ENCODE results near the gene STBD1. TPM values are rescaled to one million over a fixed set of nuclear protein-coding genes. Genes with fewer than 3 reads are reported as not detected.

Gene STBD1
- total RNA-seq, 3 donors from 2014 or later: 7.3 to 24.0 (median 8.8) TPM

- TF ChIP-seq POLR2AphosphoS5 (IDR thresholded peaks at IDR 0.05) (no peak), CTCF (IDR thresholded peaks at IDR 0.05) (no peak), POLR2A (IDR thresholded peaks at IDR 0.05) (no peak)
- Histone ChIP-seq H3K27me3 (no peaks in the 10 kb centered on the region), H3K9me3 (peaks cover 0 to 3% of the 10 kb centered on the region in 2 donors), H3K36me3 (no peaks in the 10 kb centered on the region), H3K4me3 (no peak overlapping the region), H3K4me1 (no peaks in the 10 kb centered on the region), H3K27ac (no peak overlapping the region)
- DNase-seq (ENCODE audit: low spot score in 2 of 2): no peak
- intact Hi-C loops (cut with DNase I; ENCODE audit: low total_unique reads): no loop called here
Observed at GRCh38 chr4:76300012-76300411, 6.5 kb upstream of the STBD1 start.

GRCh38 chr4:76301068-76301774, 5.3 kb upstream of the STBD1 start:
- intact Hi-C loops (cut with DNase I; ENCODE audit: low total_unique reads): no loop called here
- H3K27ac ChIP-seq: peak overlapping the region; percentile 22 to 62
- peaks cover 0 to 3% of the 10 kb centered on the region in 2 donors for H3K9me3 ChIP-seq
- TF ChIP-seq POLR2A (IDR thresholded peaks at IDR 0.05) (no peak), CTCF (IDR thresholded peaks at IDR 0.05) (no peak), POLR2AphosphoS5 (IDR thresholded peaks at IDR 0.05) (no peak)
- H3K36me3 ChIP-seq: no peaks in the 10 kb centered on the region
- no peak for DNase-seq (ENCODE audit: low spot score in 2 of 2)
- H3K4me3 ChIP-seq: no peak overlapping the region
- H3K4me1 ChIP-seq: no peaks in the 10 kb centered on the region
- H3K27me3 ChIP-seq: no peaks in the 10 kb centered on the region

- peak overlapping the region; percentile 22 to 62 for H3K27ac ChIP-seq
- TF ChIP-seq CTCF (IDR thresholded peaks at IDR 0.05): no peak
- TF ChIP-seq POLR2AphosphoS5 (IDR thresholded peaks at IDR 0.05): no peak
- TF ChIP-seq POLR2A (IDR thresholded peaks at IDR 0.05): no peak
- no peak overlapping the region for H3K4me3 ChIP-seq
- no peak for DNase-seq (ENCODE audit: low spot score in 2 of 2)
- H3K27me3 ChIP-seq: no peaks in the 10 kb centered on the region
- no peaks in the 10 kb centered on the region for H3K36me3 ChIP-seq
- H3K4me1 ChIP-seq: no peaks in the 10 kb centered on the region
- H3K9me3 ChIP-seq: peaks cover 0 to 3% of the 10 kb centered on the region in 2 donors
- intact Hi-C loops (cut with DNase I; ENCODE audit: low total_unique reads): no loop called here
Observed at GRCh38 chr4:76301775-76302162, 4.8 kb upstream of the STBD1 start.

GRCh38 chr4:76302826-76303438, 3.6 kb upstream of the STBD1 start:
- intact Hi-C loops (cut with DNase I; ENCODE audit: low total_unique reads): no loop called here
- Histone ChIP-seq H3K4me3 (no peak overlapping the region), H3K27ac (no peak overlapping the region), H3K4me1 (no peaks in the 10 kb centered on the region), H3K36me3 (no peaks in the 10 kb centered on the region), H3K27me3 (no peaks in the 10 kb centered on the region), H3K9me3 (peaks cover 0 to 3% of the 10 kb centered on the region in 2 donors)
- TF ChIP-seq POLR2AphosphoS5 (IDR thresholded peaks at IDR 0.05) (no peak), POLR2A (IDR thresholded peaks at IDR 0.05) (no peak), CTCF (IDR thresholded peaks at IDR 0.05) (no peak)
- no peak for DNase-seq (ENCODE audit: low spot score in 2 of 2)

GRCh38 chr4:76305033-76305687, 1.4 kb upstream of the STBD1 start:
- H3K36me3 ChIP-seq: no peaks in the 10 kb centered on the region
- TF ChIP-seq POLR2A (IDR thresholded peaks at IDR 0.05) (no peak), POLR2AphosphoS5 (IDR thresholded peaks at IDR 0.05) (no peak), CTCF (IDR thresholded peaks at IDR 0.05) (no peak)
- no peaks in the 10 kb centered on the region for H3K4me1 ChIP-seq
- no peak for DNase-seq (ENCODE audit: low spot score in 2 of 2)
- H3K4me3 ChIP-seq: peak overlapping the region; percentile 73 to 93 (median 79)
- no peak overlapping the region for H3K27ac ChIP-seq
- H3K27me3 ChIP-seq: no peaks in the 10 kb centered on the region
- H3K9me3 ChIP-seq: no peaks in the 10 kb centered on the region
- intact Hi-C loops (cut with DNase I; ENCODE audit: low total_unique reads): no loop called here
